Endometrial microvascular endothelial cells (primary cell): ENCODE results near the gene TRAPPC1. TPM values are rescaled to one million over a fixed set of nuclear protein-coding genes. Genes with fewer than 3 reads are reported as not detected.
"Not testable (repeated sequence)": the region's sequence is repeated elsewhere in the genome, so short reads cannot be mapped to it uniquely, and the experiment has no call there.

Experiments
- in situ Hi-C: cut with HindIII; loops from 2 replicates; pipeline ENCODE4 v1.10.0; 2017; ENCODE audit warnings: low sequenced_read_pairs, low pct_unique_long_range_greater_than_20kb; ENCODE audit errors: inconsistent ontology term
- total RNA-seq: library from RNA; depleted of rRNA; stranded (reverse); fragments of >200 nt; gene quantifications from one replicate; pipeline ENCODE4 v1.2.3, GENCODE V29; 2015; ENCODE audit errors: inconsistent ontology term

The TRAPPC1 gene, protein sequence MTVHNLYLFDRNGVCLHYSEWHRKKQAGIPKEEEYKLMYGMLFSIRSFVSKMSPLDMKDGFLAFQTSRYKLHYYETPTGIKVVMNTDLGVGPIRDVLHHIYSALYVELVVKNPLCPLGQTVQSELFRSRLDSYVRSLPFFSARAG
- 76.8 TPM for total RNA-seq

DNA sequence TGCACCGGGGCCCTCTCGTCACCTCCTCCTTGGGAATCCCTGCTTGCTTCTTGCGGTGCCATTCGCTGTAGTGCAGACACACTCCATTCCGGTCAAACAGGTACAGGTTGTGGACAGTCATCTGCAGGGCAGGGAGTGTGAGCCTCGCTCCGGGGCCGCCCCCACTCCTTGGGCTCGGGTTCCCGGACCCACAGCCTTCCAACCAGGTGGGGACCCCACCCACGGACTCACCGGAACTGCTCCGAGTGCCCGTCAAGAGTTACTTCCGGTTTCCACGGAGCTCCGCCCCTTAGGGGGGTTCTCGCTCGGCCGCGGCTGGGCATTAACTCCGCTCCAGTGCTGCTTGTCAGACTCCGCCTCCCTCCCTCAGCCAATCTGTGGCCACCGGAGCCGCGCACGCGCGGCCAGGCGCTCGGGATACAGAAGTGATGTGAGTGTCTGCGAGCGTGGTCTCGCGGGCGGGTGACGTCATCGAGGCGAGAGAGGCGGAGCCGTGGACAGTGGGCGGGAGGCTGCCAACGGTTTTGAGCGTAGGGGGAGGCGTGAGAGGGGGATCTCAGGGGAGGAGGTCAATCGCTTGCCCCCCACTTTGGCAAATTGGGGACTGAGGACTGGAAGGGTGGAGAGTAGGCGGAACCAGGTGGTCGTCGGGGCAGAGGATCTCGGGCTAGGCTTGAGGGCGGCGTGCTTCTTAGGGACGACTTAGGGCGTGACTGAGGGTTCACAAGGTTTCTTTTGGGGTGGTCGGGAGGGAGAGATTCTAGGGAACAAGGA, at the start of gene TRAPPC1, which contains the start of gene CNTROB:
Gene TRAPPC1 (minus strand): TSS at position 238 of the 774 bp plus-strand sequence. CDS start 117 bp downstream, at position 121.
Gene CNTROB (plus strand): TSS at position 498 of the 774 bp plus-strand sequence. CDS start 874 bp downstream, outside the sequence.
- in situ Hi-C loops, result no loop called here

DNA sequence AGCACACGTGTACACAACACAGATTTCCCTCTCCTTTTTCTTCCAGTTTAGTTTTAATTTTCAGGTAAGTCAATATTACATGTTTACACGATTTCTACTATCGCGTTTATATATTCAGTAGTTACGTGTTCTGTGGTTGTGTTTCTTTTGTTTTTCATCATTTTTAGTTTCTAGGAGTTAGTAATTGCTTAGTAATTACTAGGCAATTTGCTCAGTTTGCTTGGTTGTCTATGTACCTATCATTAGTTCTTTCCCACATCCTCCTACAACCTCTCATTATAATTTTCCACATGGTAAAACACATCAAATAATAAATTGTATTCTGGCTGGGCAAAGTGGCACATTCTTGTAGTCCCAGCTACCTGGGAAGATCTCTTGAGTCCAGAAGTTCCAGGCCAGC, 46.1 kb upstream of the TRAPPC1 start:
- in situ Hi-C loops, result no loop called here

DNA sequence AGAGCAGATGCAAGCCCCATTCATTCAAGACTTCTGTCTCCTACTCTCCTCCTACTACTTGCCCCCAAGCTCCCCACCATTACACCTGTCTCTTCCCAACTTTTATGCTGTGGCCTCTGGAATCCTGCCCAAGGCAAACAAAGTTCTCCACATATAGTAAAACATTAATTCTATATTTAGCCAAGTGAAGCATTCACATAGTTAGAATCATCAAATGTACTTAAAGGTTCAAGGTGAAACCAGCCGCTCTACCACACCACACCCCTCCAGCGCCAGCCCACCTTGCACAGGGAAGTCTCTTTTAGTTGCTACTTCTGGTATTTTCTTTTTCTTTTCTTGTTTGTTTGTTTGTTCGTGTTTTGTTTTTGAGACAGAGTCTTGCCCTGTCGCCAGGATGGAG, 45.3 kb upstream of the TRAPPC1 start:
- in situ Hi-C loops, result no loop called here

DNA sequence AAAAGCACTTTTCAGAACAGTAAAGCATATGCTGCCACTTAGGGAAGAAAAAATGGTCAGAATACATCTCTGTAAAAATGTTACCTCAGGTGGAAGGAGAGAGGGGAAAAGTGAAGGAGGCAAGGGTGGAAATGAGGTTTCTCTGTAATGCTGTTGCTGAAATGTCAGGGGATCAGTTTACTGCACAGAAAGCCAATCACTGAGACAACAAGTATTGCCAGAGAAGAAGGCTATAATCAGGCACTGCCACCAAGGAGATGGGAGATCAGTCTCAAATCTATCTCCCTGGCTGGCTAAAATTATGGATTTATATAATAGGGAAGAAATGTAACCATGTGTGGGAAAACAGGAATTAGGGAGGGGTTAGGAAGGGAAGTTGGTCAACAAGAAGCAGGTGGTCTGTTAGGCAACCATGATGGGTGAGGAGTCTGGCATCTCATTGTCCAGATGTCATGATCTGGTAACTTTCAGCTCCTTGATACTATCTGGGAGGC, 42.9 kb upstream of the TRAPPC1 start:
- in situ Hi-C loops, result no loop called here

DNA sequence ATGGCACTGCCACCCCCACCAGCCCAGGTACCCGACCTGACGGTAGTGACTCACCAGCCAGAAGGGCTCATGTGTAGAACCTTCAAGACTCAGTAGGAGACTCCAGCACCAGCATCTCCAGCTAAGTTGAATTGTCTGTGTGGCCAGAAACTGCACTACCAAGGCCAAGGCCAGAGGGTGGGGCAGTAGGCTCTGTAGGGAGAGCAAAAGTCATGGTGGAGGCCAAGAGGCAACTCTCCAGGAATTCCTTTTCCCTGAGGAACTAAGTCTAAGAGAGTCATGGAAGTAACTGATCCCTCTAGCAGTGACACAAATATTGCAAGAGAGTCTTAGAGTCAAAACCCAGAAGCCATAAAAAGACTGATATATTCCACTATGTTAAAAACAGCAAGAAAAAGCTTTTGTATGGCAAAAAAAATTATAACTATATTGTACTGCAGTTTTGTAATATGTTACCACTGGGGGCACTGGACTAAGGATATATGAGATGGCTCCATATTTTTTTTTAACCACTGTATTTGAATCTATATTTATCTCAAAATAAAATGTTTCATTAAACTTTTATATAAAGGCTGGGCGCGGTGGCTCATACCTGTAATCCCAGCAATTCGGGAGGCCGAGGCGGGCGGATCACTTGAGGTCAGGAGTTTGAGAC, 40.5 kb upstream of the TRAPPC1 start:
- in situ Hi-C loops, result no loop called here

- in situ Hi-C loops, result no loop called here
Observed at GRCh38 chr17:7971651-7972050, 39.9 kb upstream of the TRAPPC1 start.

DNA sequence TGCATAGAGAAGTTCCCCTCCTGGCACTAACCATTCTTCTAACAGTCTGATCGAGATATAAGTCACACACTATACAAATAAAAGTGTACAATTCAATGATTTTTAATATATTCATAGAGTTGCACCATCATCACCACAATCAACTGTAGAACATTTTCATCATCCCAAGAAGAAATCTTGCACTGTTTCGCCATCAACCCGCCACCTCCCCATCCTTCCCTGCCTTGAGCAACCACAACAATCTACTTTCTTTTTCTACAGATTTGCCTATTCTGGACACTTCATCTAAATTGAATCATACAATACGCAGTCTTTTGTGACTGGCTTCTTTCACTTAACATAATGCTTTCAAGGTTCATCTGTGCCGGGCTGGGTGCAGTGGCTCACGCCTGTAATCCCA, 37.7 kb upstream of the TRAPPC1 start:
- in situ Hi-C loops, result no loop called here

DNA sequence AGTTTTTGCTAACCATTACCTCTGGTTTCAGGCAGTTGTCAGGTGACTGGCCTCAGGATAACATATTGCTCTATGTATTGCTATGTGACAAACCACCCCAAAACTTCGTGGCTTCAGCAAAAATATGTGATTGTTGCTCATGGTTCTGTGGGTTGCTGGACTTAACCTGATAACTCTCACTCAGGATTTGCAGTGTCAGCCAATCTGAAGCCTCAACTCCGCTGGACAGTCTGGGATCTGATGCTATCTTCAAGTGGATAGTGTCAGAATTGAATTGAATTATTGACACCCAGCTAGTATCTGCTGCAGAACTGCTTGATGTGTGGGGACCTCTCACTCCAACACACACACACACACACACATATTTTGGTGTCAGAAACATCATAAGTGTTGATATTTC, 36.0 kb upstream of the TRAPPC1 start:
- in situ Hi-C loops, result no loop called here

- in situ Hi-C loops, result no loop called here
Observed at GRCh38 chr17:7961421-7961820, 29.7 kb upstream of the TRAPPC1 start.

DNA sequence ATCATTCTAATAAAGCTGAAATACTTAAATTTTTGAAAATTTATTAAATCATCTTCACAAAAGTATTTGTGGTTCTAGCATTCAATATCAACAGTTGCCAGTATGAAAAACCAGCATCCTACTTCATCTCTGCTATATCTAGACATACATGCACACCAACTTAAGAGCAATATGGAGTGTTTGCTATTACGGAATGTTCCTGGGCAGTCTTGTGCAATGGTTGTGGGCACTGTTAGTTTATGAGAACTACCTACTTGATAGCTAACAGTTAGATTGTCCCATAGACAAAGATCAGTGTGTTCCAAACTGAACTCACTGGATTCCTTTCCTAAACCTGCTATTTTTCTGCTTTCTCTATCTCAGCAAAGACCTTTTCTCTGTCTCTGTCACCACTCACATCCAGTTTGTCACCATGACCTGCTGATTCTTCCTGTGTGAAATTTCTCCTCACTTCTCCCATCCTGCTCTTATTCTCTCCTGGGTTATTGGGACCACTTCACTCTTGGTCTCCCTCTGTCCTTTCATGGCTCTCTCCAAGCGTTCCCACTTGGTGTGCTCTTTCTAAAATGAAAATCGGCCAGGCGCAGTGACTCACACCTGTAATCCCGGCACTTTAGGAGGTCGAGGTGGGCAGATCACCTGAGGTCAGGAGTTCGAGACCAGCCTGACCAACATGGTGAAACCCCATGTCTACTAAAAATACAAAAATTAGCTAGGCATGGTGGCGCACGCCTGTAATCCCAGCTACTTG, 27.9 kb upstream of the TRAPPC1 start:
- in situ Hi-C loops, result no loop called here

GRCh38 chr17:7956228-7956965, 24.7 kb upstream of the TRAPPC1 start:
- in situ Hi-C loops, result no loop called here

DNA sequence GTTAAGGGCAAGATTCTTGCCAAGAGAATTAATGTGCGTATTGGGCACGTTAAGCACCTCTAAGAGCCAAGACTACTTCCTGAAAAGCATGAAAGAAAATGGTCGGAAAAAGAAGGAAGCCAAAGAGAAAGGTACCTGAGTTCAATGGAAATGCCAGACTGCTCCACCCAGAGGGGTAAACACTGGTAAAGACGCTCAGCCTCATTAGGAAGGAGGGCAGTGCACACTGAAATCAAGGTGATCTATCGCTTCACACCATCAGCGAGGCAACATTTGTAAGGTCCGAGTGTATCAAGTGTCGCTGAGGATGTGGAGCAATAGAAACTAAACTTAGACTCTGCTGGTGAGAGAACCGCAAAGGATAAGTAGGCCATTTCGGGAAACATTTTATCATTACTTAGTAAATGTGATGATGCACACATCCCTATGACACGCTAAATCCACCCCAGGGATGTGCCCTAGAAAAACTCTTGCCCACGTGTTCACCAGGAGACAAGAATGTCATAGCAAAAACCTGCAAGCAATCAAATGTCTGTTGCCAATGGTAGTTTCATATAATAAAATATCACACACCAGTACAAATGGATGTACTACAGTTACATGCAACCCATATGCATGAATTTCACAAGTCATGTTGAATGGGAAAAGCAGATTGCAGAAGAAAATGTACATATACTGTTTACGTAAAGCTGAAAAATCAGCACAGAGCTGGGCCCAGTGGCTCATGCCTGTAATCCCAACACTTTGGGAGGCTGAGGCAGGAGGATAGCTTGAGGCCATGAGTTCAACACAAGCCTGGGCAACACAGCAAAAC, 23.9 kb upstream of the TRAPPC1 start:
- in situ Hi-C loops, result no loop called here

- in situ Hi-C loops, result not testable (repeated sequence)
Observed at GRCh38 chr17:7953266-7953665, 21.5 kb upstream of the TRAPPC1 start.

DNA sequence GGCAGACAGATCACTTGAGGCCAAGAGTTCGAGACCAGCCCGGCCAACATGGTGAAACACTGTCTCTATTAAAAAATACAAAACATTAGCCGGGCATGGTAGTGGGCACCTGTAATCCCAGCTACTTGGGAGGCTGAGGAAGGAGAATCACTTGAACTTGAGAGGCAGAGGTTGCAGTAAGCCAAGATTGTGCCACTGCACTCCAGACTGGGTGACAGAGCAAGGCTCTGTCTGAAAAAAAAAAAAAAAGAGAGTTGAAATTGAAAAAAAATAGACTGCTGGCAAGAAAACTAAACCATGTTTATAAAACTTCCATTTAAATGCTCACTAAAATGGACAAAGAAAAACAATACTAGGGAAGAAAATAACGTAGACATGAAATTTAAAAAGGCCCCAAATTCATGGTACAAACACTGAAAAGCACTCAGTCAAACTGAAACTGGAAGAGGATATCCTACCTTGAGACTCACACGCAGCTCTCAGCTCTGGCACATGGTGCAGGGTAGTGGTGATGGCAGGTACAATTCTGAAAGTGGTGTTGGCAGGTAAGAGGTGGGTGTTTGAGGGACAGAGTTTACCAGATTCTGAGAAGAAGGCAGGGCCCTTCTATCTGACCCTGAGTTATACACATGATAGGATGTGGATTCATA, 19.5 kb upstream of the TRAPPC1 start:
- in situ Hi-C loops, result no loop called here

GRCh38 chr17:7950578-7950977, 18.8 kb upstream of the TRAPPC1 start:
- in situ Hi-C loops, result no loop called here

DNA sequence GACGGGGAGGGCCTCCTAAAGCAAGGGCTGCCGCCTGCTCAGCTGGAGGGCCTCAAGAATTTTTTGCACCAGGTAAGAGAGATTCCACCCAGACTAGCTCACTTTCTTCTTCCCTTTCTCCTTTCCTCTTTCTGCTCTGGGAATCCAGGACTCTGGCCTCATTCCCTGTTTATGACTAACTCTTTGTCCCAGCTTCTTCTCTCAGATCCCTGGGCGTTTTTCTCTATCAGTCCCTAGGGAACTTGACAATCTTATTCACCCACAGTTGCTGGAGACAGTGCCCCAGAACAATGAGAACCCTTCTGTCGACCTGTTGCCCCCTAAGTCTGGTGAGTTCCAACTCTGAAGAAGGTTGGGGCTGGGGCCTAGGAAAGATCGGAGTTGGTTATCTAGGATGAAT, 15.9 kb upstream of the TRAPPC1 start:
- in situ Hi-C loops, result no loop called here

DNA sequence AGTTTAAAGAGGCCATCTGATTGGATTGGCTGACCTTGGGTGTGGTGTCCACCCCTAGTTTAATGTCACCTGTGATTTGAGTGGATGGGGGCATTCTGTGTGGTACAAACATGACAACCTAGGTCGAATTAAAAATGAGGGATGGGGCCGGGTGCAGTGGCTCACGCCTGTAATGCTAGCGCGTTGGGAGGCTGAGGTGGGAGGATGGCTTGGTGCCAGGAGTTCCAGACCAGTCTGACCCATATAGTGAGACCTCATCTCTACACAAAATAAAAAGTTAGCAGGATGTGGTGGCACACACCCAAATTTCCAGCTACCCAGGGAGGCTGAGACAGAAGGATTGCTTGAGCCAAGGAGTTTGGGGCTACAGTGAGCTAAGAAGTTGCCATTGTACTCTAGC, 14.7 kb upstream of the TRAPPC1 start:
- in situ Hi-C loops, result no loop called here
